Thoracic aorta (tissue), 2 donors: Measurements from ENCODE around the gene BET1L. TPM values are rescaled to one million over a fixed set of nuclear protein-coding genes. Genes with fewer than 3 reads are reported as not detected.
A peak's percentile ranks its signal among the peaks of the same experiment; 100 is the strongest.

Source experiments
- ATAC-seq: fragments of 150-250 bp; one replicate; pipeline ENCODE4 v1.8.0; 2017; ENCODE audit warnings: low read depth; ENCODE audit not compliant: insufficient number of reproducible peaks, low FRiP score
- DNase-seq: peaks from one replicate; pipeline ENCODE4 v3.0.0-alpha.2; 2020; ENCODE audit warnings: low spot score
- H3K27ac ChIP-seq, 2 donors: fragments of 200-600 bp; sonication (generic); 1 replicate in 1 of 2; 2 replicates in 1 of 2; pipeline ENCODE4 v1.5.1; 2016; ENCODE audit warnings: mild to moderate bottlenecking in 2 of 2, moderate library complexity in 2 of 2
- H3K27me3 ChIP-seq: fragments of 200-600 bp; sonication (generic); replicated peaks from 2 replicates; pipeline ENCODE4 v1.6.0; 2016; ENCODE audit warnings: mild to moderate bottlenecking; ENCODE audit not compliant: insufficient read depth
- H3K36me3 ChIP-seq: fragments of 200-600 bp; sonication (generic); one replicate; pipeline ENCODE4 v1.5.1; 2016
- H3K4me1 ChIP-seq, 2 donors: fragments of 200-600 bp; sonication (generic); 1 replicate in 1 of 2; 2 replicates in 1 of 2; pipeline versions ENCODE4 v1.5.1 to v1.6.0; 2016; ENCODE audit warnings: low read depth in 2 of 2, mild to moderate bottlenecking in 1 of 2; ENCODE audit not compliant: control insufficient read depth in 1 of 2
- H3K4me3 ChIP-seq: fragments of 200-600 bp; sonication (generic); 2 replicates; pipeline ENCODE4 v1.5.1; 2016; ENCODE audit warnings: mild to moderate bottlenecking
- H3K9me3 ChIP-seq: fragments of 200-600 bp; sonication (generic); 2 replicates; pipeline ENCODE4 v1.5.1; 2016
- total RNA-seq, 2 donors: library from RNA; depleted of rRNA; stranded (reverse); fragments of >200 nt; gene quantifications; one replicate each; pipeline versions ENCODE4 v1.1.0 to v1.2.3, GENCODE V29; 2016
- TF ChIP-seq, protein P1 (sequence below): fragments of 200-600 bp; sonication (generic); IDR thresholded peaks from one replicate; pipeline ENCODE4 v1.5.1; 2019; ENCODE audit warnings: antibody characterized with exemption

Gene BET1L
- total RNA-seq, result 10 to 100 TPM; 38.7 to 42.7 TPM

DNA sequence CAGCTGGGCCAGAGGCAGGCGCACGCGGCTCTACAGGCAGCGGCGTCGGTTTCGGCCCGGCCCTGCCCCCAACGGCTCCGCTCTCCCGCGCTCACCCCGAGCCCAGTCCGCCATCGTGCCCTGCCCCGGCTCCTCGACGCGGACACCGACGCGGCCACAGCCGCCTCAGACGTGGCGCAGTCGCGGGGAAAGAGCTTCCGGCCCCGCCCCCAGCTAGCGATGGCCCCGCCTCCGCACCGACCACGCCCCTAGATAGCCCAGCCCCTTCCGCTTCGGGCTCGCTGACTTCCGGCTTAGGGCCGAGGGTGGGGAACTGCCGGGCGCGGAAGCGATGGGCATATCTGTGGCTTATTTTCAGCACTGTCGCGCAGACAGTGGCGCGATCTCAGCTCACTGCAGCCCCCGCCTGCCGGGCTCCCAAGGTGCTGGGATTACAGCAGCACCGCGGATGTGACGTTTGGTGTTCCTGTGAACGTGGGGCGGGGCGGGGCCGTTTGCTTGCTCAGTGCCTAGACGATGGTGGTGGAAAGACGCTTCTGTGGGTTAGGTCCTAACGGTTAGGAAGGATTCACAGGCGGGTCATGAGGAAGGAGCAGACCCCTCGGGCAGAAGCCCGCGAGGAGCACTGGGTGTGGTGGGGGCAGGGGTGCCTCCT is at the start of gene BET1L, which contains the start of gene RIC8A:
TSS of gene BET1L (minus strand) at position 192 of the 655 bp plus-strand sequence. CDS start at position 114, 78 bp downstream.
TSS of gene RIC8A (plus strand) at position 501 of the 655 bp plus-strand sequence. CDS start 1,147 bp downstream, outside the sequence.
- ATAC-seq (peak; percentile 86), DNase-seq (peak; percentile 93)
- H3K27me3 ChIP-seq, result no peaks in the 10 kb centered on the region
- TF ChIP-seq, protein P1, sequence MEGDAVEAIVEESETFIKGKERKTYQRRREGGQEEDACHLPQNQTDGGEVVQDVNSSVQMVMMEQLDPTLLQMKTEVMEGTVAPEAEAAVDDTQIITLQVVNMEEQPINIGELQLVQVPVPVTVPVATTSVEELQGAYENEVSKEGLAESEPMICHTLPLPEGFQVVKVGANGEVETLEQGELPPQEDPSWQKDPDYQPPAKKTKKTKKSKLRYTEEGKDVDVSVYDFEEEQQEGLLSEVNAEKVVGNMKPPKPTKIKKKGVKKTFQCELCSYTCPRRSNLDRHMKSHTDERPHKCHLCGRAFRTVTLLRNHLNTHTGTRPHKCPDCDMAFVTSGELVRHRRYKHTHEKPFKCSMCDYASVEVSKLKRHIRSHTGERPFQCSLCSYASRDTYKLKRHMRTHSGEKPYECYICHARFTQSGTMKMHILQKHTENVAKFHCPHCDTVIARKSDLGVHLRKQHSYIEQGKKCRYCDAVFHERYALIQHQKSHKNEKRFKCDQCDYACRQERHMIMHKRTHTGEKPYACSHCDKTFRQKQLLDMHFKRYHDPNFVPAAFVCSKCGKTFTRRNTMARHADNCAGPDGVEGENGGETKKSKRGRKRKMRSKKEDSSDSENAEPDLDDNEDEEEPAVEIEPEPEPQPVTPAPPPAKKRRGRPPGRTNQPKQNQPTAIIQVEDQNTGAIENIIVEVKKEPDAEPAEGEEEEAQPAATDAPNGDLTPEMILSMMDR, result no peak
- H3K4me1 ChIP-seq, result peaks cover 30 to 62% of the 10 kb centered on the region in 2 donors
- peaks cover 34% of the 10 kb centered on the region for H3K36me3 ChIP-seq
- H3K27ac ChIP-seq, result peak within 1 kb of the TSS; percentile 91 to 96
- H3K4me3 ChIP-seq, result peak within 1 kb of the TSS; percentile 98
- no peaks in the 10 kb centered on the region for H3K9me3 ChIP-seq

DNA sequence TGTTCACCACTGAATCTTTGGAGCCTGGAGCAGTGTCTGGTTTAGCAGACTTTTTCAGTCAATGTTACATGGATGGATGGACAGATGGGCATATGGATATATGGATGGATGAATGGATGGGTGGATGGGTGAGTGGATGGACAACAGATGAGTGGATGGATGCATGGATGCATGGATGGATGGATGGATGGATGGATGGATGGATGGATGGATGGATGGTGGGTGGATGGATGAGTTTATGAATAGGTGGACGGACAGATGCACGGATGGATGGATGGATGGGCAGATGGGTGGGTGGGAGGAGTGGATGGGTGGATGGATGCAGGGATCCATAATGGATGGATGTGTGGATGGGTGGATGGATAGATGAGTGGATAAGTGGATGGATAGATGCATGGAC is 48.6 kb upstream of the BET1L start:
- no peaks in the 10 kb centered on the region for H3K4me1 ChIP-seq
- no peak overlapping the region for H3K27ac ChIP-seq
- no peaks in the 10 kb centered on the region for H3K27me3 ChIP-seq
- no peak for DNase-seq
- no peaks in the 10 kb centered on the region for H3K9me3 ChIP-seq
- H3K36me3 ChIP-seq, result peaks cover 24% of the 10 kb centered on the region
- ATAC-seq, result no peak
- no peak overlapping the region for H3K4me3 ChIP-seq
- TF ChIP-seq, protein P1, result no peak

DNA sequence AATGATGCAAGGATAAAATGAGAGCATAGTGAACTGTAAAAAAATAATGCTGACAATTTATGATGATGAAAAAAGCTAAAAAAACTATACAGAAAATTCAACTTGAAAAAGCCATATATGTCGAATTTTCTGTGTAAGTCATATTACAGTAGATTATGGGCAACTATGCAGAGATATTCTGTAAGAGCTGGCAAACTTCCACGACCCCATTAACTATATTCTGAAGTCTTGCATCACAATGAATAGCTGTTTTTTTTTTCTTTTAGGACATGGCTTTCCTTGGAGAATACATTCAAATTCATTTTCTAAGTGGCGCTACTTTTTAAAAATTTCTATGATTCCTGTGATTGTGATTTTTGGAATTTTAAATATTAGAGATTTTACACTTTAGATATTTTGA is 48.0 kb upstream of the BET1L start:
- Histone ChIP-seq H3K4me3 (no peak overlapping the region), H3K9me3 (no peaks in the 10 kb centered on the region), H3K36me3 (peaks cover 28% of the 10 kb centered on the region), H3K4me1 (no peaks in the 10 kb centered on the region), H3K27me3 (no peaks in the 10 kb centered on the region), H3K27ac (no peak overlapping the region)
- ATAC-seq (no peak), DNase-seq (no peak)
- TF ChIP-seq, protein P1, result no peak

- peaks cover 32% of the 10 kb centered on the region for H3K36me3 ChIP-seq
- H3K4me3 ChIP-seq, result no peak overlapping the region
- no peaks in the 10 kb centered on the region for H3K9me3 ChIP-seq
- ATAC-seq (no peak), DNase-seq (no peak)
- H3K27me3 ChIP-seq, result no peaks in the 10 kb centered on the region
- TF ChIP-seq, protein P1, result no peak
- no peaks in the 10 kb centered on the region for H3K4me1 ChIP-seq
- H3K27ac ChIP-seq, result no peak overlapping the region
These were observed 46.7 kb upstream of the BET1L start for GRCh38 chr11:253886-254270.

GRCh38 chr11:253160-253885 is 46.1 kb upstream of the BET1L start:
- Histone ChIP-seq H3K36me3 (peaks cover 37% of the 10 kb centered on the region), H3K27ac (no peak overlapping the region), H3K4me1 (no peaks in the 10 kb centered on the region), H3K9me3 (no peaks in the 10 kb centered on the region), H3K27me3 (no peaks in the 10 kb centered on the region), H3K4me3 (no peak overlapping the region)
- TF ChIP-seq, protein P1, result no peak
- DNase-seq, result no peak
- no peak for ATAC-seq
